PC-3 (cell line): ENCODE data around the gene APBA2.

Source experiments
- EZH2 ChIP-seq: fragments of 300-600 bp; sonication (generic); IDR thresholded peaks from one replicate; pipeline ENCODE4 v1.6.1; 2017; ENCODE audit warnings: antibody characterized with exemption, mild to moderate bottlenecking, low read length; ENCODE audit not compliant: unreplicated experiment
- EZH2phosphoT487 ChIP-seq: fragments of 300-600 bp; sonication (generic); IDR thresholded peaks from 2 replicates; pipeline ENCODE4 v1.6.1; 2018; ENCODE audit warnings: mild to moderate bottlenecking, antibody characterized with exemption, low read length, borderline replicate concordance
- TF ChIP-seq, protein P1 (sequence below): fragments of 300-600 bp; sonication (generic); conservative IDR thresholded peaks from 2 replicates; pipeline ENCODE4 v1.5.1; 2017; ENCODE audit warnings: antibody characterized with exemption, low read depth, mild to moderate bottlenecking, low read length

DNA sequence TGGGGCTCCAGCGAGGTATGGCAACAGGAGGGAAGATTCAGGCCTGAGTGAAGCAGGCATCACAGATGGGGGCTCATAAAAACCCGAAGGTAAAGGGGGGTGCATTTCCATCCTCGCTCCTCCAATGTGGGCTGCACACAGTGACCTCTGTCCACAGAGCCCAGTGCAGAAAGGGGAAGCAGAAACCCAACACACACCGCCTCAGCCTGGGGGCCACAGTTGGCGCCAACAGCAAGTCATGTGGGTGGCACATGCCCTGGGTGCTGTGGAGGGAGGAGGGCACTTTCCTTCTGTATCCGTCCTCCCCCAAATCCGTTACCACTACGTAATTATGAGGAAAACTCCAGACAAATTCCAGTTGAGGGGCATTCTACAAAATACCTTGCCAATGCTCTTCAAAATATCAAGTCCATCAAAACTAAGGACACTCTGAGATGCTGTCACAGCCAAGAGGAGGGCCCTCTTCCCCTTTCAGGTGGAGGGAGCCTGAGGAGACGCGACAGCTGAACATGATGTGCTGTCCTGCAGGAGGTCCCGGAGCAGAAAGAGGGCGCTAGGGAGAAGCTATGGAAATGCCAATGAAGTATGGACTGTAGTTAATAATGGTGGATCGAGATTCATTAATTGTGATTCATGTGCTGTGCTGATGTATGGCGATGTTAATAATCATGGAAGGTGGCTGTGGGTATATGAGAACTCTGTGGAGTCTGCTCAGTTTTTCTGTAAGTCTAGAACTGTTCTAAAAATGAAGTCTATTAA, 16.4 kb downstream of the APBA2 start:
- TF ChIP-seq, protein P1, sequence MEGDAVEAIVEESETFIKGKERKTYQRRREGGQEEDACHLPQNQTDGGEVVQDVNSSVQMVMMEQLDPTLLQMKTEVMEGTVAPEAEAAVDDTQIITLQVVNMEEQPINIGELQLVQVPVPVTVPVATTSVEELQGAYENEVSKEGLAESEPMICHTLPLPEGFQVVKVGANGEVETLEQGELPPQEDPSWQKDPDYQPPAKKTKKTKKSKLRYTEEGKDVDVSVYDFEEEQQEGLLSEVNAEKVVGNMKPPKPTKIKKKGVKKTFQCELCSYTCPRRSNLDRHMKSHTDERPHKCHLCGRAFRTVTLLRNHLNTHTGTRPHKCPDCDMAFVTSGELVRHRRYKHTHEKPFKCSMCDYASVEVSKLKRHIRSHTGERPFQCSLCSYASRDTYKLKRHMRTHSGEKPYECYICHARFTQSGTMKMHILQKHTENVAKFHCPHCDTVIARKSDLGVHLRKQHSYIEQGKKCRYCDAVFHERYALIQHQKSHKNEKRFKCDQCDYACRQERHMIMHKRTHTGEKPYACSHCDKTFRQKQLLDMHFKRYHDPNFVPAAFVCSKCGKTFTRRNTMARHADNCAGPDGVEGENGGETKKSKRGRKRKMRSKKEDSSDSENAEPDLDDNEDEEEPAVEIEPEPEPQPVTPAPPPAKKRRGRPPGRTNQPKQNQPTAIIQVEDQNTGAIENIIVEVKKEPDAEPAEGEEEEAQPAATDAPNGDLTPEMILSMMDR: peak; percentile 50
- TF ChIP-seq EZH2 (no peak), EZH2phosphoT487 (no peak)
